ENCODE data around the gene SFTPA1. TPM values are rescaled to one million over a fixed set of nuclear protein-coding genes. Genes with fewer than 3 reads are reported as not detected.
"Not testable (repeated sequence)": the region's sequence is repeated elsewhere in the genome, so short reads cannot be mapped to it uniquely, and the experiment has no call there.

The SFTPA1 gene
- total RNA-seq, 4 donors from 2014 or later, result not detected

DNA sequence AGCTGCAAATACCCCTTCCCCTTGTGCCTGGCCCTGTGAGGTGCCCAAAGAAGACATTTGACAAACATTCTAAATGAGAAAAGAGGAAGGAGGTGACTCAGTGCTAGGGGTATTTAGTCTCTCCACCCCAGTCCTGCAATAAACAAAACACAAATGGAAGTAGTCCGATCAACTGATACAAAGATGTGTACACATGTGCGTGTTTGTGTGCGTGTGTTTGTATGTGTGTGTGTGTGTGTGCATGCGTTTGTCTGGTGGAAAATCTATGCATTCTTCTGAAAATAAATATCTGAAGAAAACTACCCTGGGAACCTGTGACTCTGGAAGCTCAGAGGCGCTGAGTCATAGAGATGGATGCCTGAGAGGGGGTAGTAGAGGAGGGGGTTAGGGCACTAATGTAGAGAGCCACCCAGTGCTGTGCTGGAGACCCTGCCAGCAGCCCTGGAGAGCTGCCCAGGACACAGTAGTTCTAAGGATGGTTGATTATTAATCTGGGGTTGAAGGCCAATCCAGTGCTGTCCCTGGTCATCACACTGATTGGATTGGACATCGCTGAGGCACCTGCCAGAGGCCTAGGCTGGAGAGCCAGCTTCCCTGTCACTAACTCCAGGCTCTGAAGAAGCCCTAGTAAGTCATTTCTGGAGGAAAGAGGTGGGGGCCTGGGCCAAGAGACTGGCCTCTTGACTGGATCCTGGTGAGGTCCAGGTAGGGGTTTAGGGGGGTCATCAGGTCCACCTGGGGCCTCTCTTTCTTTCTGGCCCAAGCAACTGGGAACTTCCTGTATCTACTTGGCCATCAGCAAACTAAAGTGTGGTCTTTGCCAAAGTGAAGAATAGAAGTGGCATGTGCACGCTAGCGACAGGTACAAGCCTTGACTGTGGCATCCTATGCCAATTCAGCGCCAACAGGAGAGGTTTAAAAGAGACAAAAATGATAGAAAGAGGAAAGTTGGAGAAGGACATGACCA, 18.5 kb downstream of the SFTPA1 start:
- DNase-seq, result no peak

DNA sequence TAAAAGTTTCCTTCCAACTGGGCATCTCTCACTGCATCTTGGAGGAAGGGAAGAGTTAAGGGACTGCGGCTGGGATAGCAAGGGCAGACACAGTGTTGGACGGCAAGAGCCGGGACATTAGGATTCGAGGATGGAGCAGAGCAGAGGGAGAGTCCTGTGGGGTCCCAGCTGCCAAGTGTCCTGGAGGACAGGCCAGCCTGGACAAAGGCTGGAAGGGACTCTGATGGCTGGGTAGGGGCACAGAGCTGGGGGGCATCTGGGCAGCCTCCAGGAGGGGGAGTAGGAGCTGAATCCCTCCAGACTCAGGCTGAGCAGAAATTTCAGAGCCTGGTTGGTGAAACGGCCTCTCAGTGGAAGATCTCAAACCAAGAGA, 19.2 kb downstream of the SFTPA1 start:
- no peak for TF ChIP-seq POLR2A (IDR thresholded peaks at IDR 0.05)
- TF ChIP-seq, protein P1, sequence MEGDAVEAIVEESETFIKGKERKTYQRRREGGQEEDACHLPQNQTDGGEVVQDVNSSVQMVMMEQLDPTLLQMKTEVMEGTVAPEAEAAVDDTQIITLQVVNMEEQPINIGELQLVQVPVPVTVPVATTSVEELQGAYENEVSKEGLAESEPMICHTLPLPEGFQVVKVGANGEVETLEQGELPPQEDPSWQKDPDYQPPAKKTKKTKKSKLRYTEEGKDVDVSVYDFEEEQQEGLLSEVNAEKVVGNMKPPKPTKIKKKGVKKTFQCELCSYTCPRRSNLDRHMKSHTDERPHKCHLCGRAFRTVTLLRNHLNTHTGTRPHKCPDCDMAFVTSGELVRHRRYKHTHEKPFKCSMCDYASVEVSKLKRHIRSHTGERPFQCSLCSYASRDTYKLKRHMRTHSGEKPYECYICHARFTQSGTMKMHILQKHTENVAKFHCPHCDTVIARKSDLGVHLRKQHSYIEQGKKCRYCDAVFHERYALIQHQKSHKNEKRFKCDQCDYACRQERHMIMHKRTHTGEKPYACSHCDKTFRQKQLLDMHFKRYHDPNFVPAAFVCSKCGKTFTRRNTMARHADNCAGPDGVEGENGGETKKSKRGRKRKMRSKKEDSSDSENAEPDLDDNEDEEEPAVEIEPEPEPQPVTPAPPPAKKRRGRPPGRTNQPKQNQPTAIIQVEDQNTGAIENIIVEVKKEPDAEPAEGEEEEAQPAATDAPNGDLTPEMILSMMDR (IDR thresholded peaks at IDR 0.05), result no peak
- no peak for DNase-seq
- Histone ChIP-seq H3K4me1 (no peaks in the 10 kb centered on the region), H3K9me3 (no peaks in the 10 kb centered on the region), H3K27ac (no peak overlapping the region), H3K36me3 (no peaks in the 10 kb centered on the region), H3K4me3 (no peak overlapping the region), H3K27me3 (no peaks in the 10 kb centered on the region)
- 77 to 97% methylated on average over 5 of the region's 5 CpGs for WGBS, 2 donors
- intact Hi-C loops (cut with DNase I), result no loop called here

More for the DNA sequence above, 18.5 kb downstream of the SFTPA1 start:
- intact Hi-C loops (cut with DNase I), result no loop called here
- H3K36me3 ChIP-seq, result no peaks in the 10 kb centered on the region
- no peaks in the 10 kb centered on the region for H3K4me1 ChIP-seq
- TF ChIP-seq, protein P1 (IDR thresholded peaks at IDR 0.05), result no peak
- TF ChIP-seq POLR2A (IDR thresholded peaks at IDR 0.05), result no peak
- no peak overlapping the region for H3K4me3 ChIP-seq
- no peaks in the 10 kb centered on the region for H3K27me3 ChIP-seq
- 86 to 95% methylated on average over 8 of the region's 9 CpGs for WGBS, 2 donors
- no peak overlapping the region for H3K27ac ChIP-seq
- no peaks in the 10 kb centered on the region for H3K9me3 ChIP-seq

DNA sequence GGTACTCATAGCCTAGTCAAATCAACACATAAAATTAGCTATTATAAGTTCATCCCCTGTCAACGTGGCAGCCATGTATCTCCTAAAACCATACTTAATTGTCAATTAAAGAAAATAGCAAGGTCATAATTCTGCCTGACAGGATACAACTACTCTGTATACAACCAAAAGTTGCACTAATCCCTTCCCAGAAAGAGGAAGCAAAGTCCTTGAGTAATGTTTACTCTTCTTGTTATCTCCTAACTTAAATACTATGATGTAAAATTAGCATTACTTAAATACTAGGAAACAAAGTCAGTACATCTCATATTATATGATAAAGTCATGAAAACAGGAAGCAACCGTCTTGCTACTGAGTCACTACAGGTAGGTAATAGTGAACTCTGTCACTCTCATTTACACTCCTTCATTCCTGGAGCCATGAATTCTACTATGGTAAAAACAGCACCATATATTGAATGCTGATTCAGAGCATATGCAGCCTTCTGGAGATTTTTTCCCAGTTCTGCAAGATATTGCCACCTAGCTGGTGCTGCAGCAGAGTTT, 26.0 kb downstream of the SFTPA1 start:
- H3K9me3 ChIP-seq; H3K36me3 ChIP-seq; DNase-seq; H3K4me3 ChIP-seq; H3K27ac ChIP-seq; H3K27me3 ChIP-seq; H3K4me1 ChIP-seq; intact Hi-C loops (cut with DNase I): not testable (repeated sequence)
- 49 to 72% methylated on average over 2 of the region's 2 CpGs for WGBS, 2 donors

DNA sequence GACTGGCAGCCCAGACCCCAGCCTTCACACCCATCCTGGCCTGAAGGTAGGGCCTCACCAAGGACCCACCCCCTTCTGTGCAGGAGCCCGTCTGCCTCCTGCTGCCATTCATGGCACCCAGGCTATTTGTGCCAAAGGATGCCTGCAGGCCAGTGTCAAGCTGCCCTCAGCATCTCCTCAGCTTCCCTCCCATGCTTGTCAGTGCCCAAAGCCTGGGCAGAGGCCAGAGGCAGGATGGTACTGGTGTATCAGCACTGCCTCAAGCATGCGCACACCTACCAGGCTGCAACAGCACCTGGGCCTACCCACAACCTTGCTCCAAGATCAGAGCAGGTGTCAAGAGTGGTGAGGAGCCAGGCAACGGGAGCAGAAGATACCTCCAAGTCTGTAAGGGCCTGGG, 27.6 kb downstream of the SFTPA1 start:
- Histone ChIP-seq H3K36me3 (no peaks in the 10 kb centered on the region), H3K4me1 (no peaks in the 10 kb centered on the region), H3K27ac (no peak overlapping the region), H3K27me3 (no peaks in the 10 kb centered on the region), H3K9me3 (no peaks in the 10 kb centered on the region), H3K4me3 (no peak overlapping the region)
- TF ChIP-seq, protein P1 (IDR thresholded peaks at IDR 0.05), result no peak
- no peak for TF ChIP-seq POLR2A (IDR thresholded peaks at IDR 0.05)
- WGBS, 2 donors, result 60% methylated on average over 1 of the region's 3 CpGs; no CpG with 5 or more reads in 1 of the 2 donors
- DNase-seq, result no peak
- intact Hi-C loops (cut with DNase I), result no loop called here

DNA sequence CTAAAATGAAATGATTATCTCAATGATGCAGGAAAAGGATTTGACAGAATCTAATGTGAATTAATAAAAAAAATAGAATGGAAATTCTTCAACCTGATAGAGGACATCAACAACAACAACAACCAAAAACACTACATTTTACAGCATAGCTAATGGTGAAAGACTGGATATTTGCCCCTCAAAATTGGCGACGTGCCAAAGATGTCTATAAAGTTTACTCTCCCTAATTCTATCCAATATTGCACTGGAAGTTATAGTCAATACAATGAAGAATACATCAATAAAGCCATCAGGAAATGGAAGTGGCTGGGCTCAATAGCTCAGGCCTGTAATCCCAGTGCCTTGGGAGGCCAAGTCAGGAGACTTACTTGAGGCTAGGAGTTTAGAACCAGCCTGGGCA, 42.0 kb downstream of the SFTPA1 start:
- H3K27me3 ChIP-seq; H3K4me1 ChIP-seq; DNase-seq; H3K9me3 ChIP-seq; intact Hi-C loops (cut with DNase I); H3K36me3 ChIP-seq; H3K4me3 ChIP-seq; H3K27ac ChIP-seq: not testable (repeated sequence)
- 69 to 79% methylated on average over 2 of the region's 2 CpGs for WGBS, 2 donors

DNA sequence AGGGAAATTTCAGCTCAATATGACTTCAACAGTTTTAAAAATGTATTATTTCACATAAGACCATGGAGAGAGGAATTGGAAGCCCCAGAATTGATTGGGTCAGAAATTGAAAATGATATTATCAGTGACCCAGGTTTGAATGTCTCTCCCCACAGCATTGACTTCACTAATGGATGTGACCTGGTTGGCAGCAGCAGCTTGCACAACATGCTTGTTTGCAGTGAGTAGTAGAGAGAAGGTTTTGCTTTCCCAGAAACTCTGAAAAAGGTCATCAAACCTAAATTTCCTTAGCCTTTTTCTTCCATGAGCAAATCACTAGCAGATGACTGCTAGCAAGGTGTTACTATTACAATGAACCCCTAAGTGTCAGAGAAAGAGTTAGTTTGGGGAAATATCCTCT, 52.5 kb downstream of the SFTPA1 start:
- intact Hi-C loops (cut with DNase I); H3K27ac ChIP-seq; H3K4me1 ChIP-seq; H3K27me3 ChIP-seq; H3K4me3 ChIP-seq; H3K9me3 ChIP-seq; H3K36me3 ChIP-seq; DNase-seq: not testable (repeated sequence)

DNA sequence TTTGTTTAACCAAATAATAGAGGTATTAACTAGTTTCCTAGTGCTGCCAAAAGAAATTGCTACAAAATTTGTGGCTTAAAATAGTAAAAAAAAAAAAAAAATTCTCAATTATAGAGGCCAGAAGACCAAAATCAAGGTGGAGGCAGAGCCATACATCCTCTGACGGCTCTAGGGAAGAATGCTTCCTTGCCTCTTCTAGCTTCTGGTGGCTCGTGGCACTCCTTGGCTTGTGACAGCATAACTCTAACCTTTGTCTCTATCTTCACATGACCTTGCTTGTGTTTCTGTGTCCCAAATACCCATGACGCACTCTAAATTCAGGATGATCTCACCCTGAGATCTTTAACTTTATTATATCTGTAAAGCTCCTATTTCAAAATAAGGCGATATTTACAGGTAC, 53.9 kb downstream of the SFTPA1 start:
- H3K27ac ChIP-seq; H3K4me3 ChIP-seq; H3K9me3 ChIP-seq; H3K36me3 ChIP-seq; H3K27me3 ChIP-seq; intact Hi-C loops (cut with DNase I); DNase-seq; H3K4me1 ChIP-seq: not testable (repeated sequence)
- 62 to 87% methylated on average over 3 to 4 of the region's 4 CpGs for WGBS, 2 donors

Other genes with a start within 250 kb of the SFTPA1 start
- gene ZCCHC24, start 165.3 kb upstream of the SFTPA1 start, total RNA-seq, result 10 to 100 TPM in 1 of 4 donors, 1 to 10 TPM in 3; 2.2 to 26.1 (median 6.4) TPM
- under 1 TPM; 0.32 to 0.70 (median 0.42) TPM for gene EIF5AL1, start 98.4 kb upstream of the SFTPA1 start, total RNA-seq
- gene SFTPA2, start 50.5 kb upstream of the SFTPA1 start, total RNA-seq, result under 1 TPM in 1 of 4 donors, not detected in 3; 0.27 TPM
- 1 to 10 TPM in 1 of 4 donors, under 1 TPM in 1, not detected in 2; 0.70 to 1.5 TPM for gene NUTM2B, start 92.3 kb downstream of the SFTPA1 start, total RNA-seq
- gene NUTM2E, start 215.8 kb downstream of the SFTPA1 start, total RNA-seq, result under 1 TPM in 1 of 4 donors, not detected in 3; under 0.01 TPM

Measured in esophagus squamous epithelium (tissue), 5 donors.